Testis (tissue), 3 donors: Measurements from ENCODE around the gene JAKMIP1. TPM values are rescaled to one million over a fixed set of nuclear protein-coding genes. Genes with fewer than 3 reads are reported as not detected.

Source experiments
- DNase-seq: peaks from one replicate; pipeline ENCODE4 v3.0.0-alpha.2; 2019
- H3K27ac ChIP-seq, 2 donors: fragments of 200-600 bp; sonication (generic); one replicate each; pipeline ENCODE4 v1.5.1; 2019
- H3K27me3 ChIP-seq: fragments of 200-600 bp; sonication (generic); one replicate; pipeline ENCODE4 v1.5.1; 2019
- H3K36me3 ChIP-seq: fragments of 200-600 bp; sonication (generic); one replicate; pipeline ENCODE4 v1.5.1; 2017; ENCODE audit warnings: low read depth; ENCODE audit errors: missing control alignments
- H3K4me1 ChIP-seq: fragments of 200-600 bp; sonication (generic); one replicate; pipeline ENCODE4 v1.5.1; 2019
- H3K4me3 ChIP-seq, 2 donors: fragments of 200-600 bp; sonication (generic); one replicate each; pipeline ENCODE4 v1.5.1; 2017 to 2019
- H3K9me3 ChIP-seq: fragments of 200-600 bp; sonication (generic); one replicate; pipeline ENCODE4 v1.5.1; 2017
- POLR2A ChIP-seq: fragments of 450-650 bp; IDR thresholded peaks from one replicate; pipeline ENCODE4 v1.6.1; 2017; ENCODE audit warnings: antibody characterized with exemption, mild to moderate bottlenecking, moderate library complexity
- WGBS, 2 donors: methylation state at CpG; one replicate each; pipeline ENCODE4 v1.1.5; 2018; 5-methylcytosine and 5-hydroxymethylcytosine counted together
- intact Hi-C: fragments of 100-400 bp; cut with DNase I; formaldehyde crosslinking; loops from one replicate; pipeline ENCODE4 v1.15.1; 2023; ENCODE audit warnings: low total_unique reads
- polyA plus RNA-seq: library from polyadenylated mRNA; stranded (reverse); fragments of 350-450 nt; fragmentation: Illumina TruSeq; extraction: RNeasy Lipid Tissue Mini Kit (QIAGEN cat#74804); gene quantifications from one replicate; pipeline ENCODE4 v1.2.3, GENCODE V29; 2014; ENCODE audit warnings: low read depth, low replicate concordance; ENCODE audit not compliant: insufficient read depth
- total RNA-seq, 2 donors: library from RNA; depleted of rRNA; stranded (reverse); fragments of >200 nt; gene quantifications; one replicate each; pipeline ENCODE4 v1.2.3, GENCODE V29; 2016
- TF ChIP-seq, protein P1 (sequence below), 3 experiments: fragments of 450-650 bp in 2 of 3; fragments of 200-600 bp in 1 of 3; sonication (generic) in 1 of 3; IDR thresholded peaks; one replicate each; pipeline ENCODE4 v1.5.1; 2016 to 2019; ENCODE audit warnings: antibody characterized with exemption in 3 of 3, mild to moderate bottlenecking in 2 of 3, moderate library complexity in 1 of 3

Gene JAKMIP1
- total and polyA plus RNA-seq, 3 donors from 2014 or later = 10.7 to 18.1 (median 15.2) TPM

DNA sequence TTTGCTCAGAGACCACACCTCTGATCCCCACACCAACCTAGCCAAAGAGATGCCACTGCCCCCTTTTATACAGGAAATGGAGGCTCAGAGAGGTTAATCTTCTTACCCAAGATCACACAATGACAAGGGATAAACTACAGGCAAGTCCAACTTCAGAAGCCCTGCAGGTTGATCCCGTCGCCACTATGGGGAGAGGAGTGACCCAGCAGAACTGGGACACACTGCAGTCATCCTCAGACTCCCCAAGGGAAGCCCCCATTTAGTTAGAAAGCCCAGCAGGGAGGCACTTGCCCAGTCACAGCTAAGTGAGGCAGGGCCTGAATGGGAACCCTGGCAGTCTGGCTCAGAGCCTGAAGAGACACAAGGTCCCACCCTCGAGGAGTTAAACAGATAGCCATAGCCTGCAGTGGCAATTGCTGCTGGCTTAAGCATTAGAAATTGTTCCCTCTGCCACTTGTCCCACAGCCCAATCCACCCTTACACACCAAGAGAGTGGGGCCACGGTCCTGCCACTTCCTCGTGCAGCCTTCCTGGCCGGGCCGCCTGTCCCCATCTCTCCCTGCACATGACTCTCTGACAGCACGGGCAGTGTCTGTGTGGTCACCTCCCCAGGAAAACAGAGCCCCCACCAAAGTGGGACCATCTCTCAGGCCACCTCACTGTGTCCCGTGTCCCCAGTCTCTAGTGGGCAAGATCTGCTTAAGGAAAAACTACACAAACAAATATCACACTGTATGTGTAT lies 2.7 kb downstream of the JAKMIP1 start:
- intact Hi-C loops = no loop called here
- H3K27me3 ChIP-seq = no peaks in the 10 kb centered on the region

GRCh38 chr4:6196871-6197270 lies 3.5 kb downstream of the JAKMIP1 start:
- H3K27ac ChIP-seq = no peak overlapping the region
- no peaks in the 10 kb centered on the region for H3K36me3 ChIP-seq
- TF ChIP-seq, protein P1, sequence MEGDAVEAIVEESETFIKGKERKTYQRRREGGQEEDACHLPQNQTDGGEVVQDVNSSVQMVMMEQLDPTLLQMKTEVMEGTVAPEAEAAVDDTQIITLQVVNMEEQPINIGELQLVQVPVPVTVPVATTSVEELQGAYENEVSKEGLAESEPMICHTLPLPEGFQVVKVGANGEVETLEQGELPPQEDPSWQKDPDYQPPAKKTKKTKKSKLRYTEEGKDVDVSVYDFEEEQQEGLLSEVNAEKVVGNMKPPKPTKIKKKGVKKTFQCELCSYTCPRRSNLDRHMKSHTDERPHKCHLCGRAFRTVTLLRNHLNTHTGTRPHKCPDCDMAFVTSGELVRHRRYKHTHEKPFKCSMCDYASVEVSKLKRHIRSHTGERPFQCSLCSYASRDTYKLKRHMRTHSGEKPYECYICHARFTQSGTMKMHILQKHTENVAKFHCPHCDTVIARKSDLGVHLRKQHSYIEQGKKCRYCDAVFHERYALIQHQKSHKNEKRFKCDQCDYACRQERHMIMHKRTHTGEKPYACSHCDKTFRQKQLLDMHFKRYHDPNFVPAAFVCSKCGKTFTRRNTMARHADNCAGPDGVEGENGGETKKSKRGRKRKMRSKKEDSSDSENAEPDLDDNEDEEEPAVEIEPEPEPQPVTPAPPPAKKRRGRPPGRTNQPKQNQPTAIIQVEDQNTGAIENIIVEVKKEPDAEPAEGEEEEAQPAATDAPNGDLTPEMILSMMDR (IDR thresholded peaks at IDR 0.05) = no peak
- TF ChIP-seq POLR2A = no peak
- no peak overlapping the region for H3K4me3 ChIP-seq
- DNase-seq = no peak
- intact Hi-C loops = no loop called here
- 73 to 89% methylated on average over 11 of the region's 11 CpGs for WGBS, 2 donors
- H3K9me3 ChIP-seq = no peaks in the 10 kb centered on the region
- no peaks in the 10 kb centered on the region for H3K27me3 ChIP-seq
- H3K4me1 ChIP-seq = peaks cover 12% of the 10 kb centered on the region

More for the DNA sequence above, 2.7 kb downstream of the JAKMIP1 start:
- no peak for DNase-seq
- Histone ChIP-seq H3K27ac (no peak overlapping the region), H3K4me3 (no peak overlapping the region), H3K36me3 (no peaks in the 10 kb centered on the region), H3K9me3 (no peaks in the 10 kb centered on the region), H3K4me1 (peaks cover 12% of the 10 kb centered on the region)
- 80 to 87% methylated on average over 3 to 9 of the region's 9 CpGs for WGBS, 2 donors
- no peak for TF ChIP-seq POLR2A
- TF ChIP-seq, protein P1 (IDR thresholded peaks at IDR 0.05) = no peak

GRCh38 chr4:6196324-6196723 lies 4.0 kb downstream of the JAKMIP1 start:
- intact Hi-C loops = no loop called here
- Histone ChIP-seq H3K9me3 (no peaks in the 10 kb centered on the region), H3K27ac (no peak overlapping the region), H3K4me3 (no peak overlapping the region), H3K36me3 (no peaks in the 10 kb centered on the region), H3K27me3 (no peaks in the 10 kb centered on the region), H3K4me1 (peaks cover 12% of the 10 kb centered on the region)
- TF ChIP-seq, protein P1 (IDR thresholded peaks at IDR 0.05) = no peak
- no peak for TF ChIP-seq POLR2A
- DNase-seq = no peak
- WGBS, 2 donors = 94% methylated on average over 8 of the region's 8 CpGs

GRCh38 chr4:6195602-6196319 lies 4.6 kb downstream of the JAKMIP1 start:
- WGBS, 2 donors = 74 to 81% methylated on average over 12 of the region's 12 CpGs
- Histone ChIP-seq H3K27me3 (no peaks in the 10 kb centered on the region), H3K27ac (no peak overlapping the region)

More at GRCh38 chr4:6195602-6196319, 4.6 kb downstream of the JAKMIP1 start:
- no peak for TF ChIP-seq POLR2A
- TF ChIP-seq, protein P1 (IDR thresholded peaks at IDR 0.05) = no peak
- no peak for DNase-seq
- intact Hi-C loops = no loop called here
- no peak overlapping the region for H3K4me3 ChIP-seq
- H3K36me3 ChIP-seq = no peaks in the 10 kb centered on the region
- no peaks in the 10 kb centered on the region for H3K9me3 ChIP-seq
- peaks cover 12% of the 10 kb centered on the region for H3K4me1 ChIP-seq
